Sigmoid colon (tissue), 4 donors: ENCODE data around the gene IGSF21.

Experiments
- POLR2A ChIP-seq, 2 donors: fragments of 450-650 bp; IDR thresholded peaks; one replicate each; pipeline ENCODE4 v1.6.1; 2016; ENCODE audit warnings: antibody characterized with exemption in 2 of 2, mild to moderate bottlenecking in 2 of 2, moderate library complexity in 2 of 2
- POLR2AphosphoS5 ChIP-seq, 4 donors: sonication (generic); formaldehyde crosslinking; IDR thresholded peaks; one replicate each; pipeline ENCODE4 v1.6.1; 2017; ENCODE audit warnings: antibody characterized with exemption in 4 of 4
- TF ChIP-seq, protein P1 (sequence below), 4 experiments: fragments of 450-650 bp in 3 of 4; fragments of 200-600 bp in 1 of 4; IDR thresholded peaks; one replicate each; pipeline ENCODE4 v1.5.1; 2016 to 2019; ENCODE audit warnings: antibody characterized with exemption in 4 of 4, mild to moderate bottlenecking in 3 of 4, moderate library complexity in 2 of 4

DNA sequence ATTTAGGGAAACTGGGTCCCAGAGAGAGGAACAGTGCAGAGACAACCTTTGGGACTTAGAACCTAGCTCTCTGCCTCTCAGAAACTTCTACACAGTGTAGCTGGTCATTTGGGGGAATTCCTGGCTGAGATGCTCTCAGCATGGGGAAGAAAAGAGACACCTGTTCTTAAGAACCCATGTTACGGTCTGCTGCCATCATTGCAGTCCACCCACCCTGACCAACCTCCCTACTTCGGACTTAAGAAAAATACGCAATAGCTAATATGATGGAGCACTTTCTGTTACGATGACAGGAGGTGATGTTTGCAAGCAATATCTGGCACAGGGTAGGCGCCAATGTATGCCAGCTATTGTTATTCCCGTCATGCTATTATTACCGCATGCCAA, 177.9 kb downstream of the IGSF21 start:
- TF ChIP-seq POLR2A (IDR thresholded peaks at IDR 0.05) (no peak), POLR2AphosphoS5 (IDR thresholded peaks at IDR 0.05) (no peak)
- TF ChIP-seq, protein P1, sequence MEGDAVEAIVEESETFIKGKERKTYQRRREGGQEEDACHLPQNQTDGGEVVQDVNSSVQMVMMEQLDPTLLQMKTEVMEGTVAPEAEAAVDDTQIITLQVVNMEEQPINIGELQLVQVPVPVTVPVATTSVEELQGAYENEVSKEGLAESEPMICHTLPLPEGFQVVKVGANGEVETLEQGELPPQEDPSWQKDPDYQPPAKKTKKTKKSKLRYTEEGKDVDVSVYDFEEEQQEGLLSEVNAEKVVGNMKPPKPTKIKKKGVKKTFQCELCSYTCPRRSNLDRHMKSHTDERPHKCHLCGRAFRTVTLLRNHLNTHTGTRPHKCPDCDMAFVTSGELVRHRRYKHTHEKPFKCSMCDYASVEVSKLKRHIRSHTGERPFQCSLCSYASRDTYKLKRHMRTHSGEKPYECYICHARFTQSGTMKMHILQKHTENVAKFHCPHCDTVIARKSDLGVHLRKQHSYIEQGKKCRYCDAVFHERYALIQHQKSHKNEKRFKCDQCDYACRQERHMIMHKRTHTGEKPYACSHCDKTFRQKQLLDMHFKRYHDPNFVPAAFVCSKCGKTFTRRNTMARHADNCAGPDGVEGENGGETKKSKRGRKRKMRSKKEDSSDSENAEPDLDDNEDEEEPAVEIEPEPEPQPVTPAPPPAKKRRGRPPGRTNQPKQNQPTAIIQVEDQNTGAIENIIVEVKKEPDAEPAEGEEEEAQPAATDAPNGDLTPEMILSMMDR (IDR thresholded peaks at IDR 0.05): no peak
